ENCODE measurements around the gene ARHGEF33.

Gene ARHGEF33

DNA sequence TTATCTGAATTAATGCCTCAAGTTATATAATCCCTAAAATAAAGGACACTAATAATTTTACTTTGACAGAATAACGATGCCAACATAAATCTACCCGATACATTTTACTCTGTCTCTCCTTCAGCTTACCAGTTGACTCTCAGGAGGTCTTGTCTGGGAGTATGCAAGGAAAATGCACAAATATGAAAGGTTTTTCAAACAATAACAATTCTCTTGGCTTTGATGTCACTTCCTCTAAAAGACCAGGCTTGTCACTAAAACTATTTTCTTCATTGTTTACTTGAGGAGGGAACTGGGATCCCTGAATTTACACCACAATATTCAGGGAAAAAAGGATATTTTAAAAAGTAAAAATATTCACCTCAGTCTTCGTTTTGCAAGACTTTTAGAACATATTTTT lies 134.0 kb downstream of the ARHGEF33 start:
- no peak for DNase-seq

DNA sequence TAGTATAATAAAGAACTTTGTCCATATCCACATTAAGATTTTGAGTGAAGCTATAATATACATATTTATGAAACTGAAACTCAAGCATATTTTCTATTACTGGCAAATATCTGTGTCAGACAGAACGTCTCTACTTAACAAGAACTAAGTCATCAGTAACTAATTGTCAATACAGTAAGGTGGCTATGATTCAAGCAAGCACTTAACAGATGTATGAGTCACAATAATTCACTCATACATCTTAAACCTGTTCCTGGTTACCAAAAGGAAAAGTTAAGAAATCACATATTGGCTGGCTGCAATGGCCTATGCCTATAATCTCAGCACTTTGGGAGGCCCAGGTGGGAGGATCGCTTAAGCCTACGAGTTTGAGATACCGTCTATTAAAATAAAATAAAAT lies 135.2 kb downstream of the ARHGEF33 start:
- DNase-seq, result no peak

Data from NCI-H2107 (cell line).